ENCODE measurements around the gene FAM131C. TPM values are rescaled to one million over a fixed set of nuclear protein-coding genes. Genes with fewer than 3 reads are reported as not detected.

The FAM131C gene
- polyA plus RNA-seq, 1 donor from 2014 or later = 0.97 TPM

- TF ChIP-seq EP300 (conservative IDR thresholded peaks at IDR 0.05; ENCODE audit: poor library complexity, severe bottlenecking) (no peak), SMC3 (conservative IDR thresholded peaks at IDR 0.05; ENCODE audit: poor library complexity) (no peak), EZH2 (IDR thresholded peaks at IDR 0.05; ENCODE audit: borderline replicate concordance, insufficient read depth, low read length, poor library complexity, severe bottlenecking) (no peak), CTCF (IDR thresholded peaks at IDR 0.05; ENCODE audit: poor library complexity, severe bottlenecking) (no peak), POLR2AphosphoS5 (IDR thresholded peaks at IDR 0.05) (no peak), RAD21 (conservative IDR thresholded peaks at IDR 0.05) (no peak), REST (IDR thresholded peaks at IDR 0.05; ENCODE audit: borderline replicate concordance) (no peak), TAF1 (IDR thresholded peaks at IDR 0.05; ENCODE audit: low read depth) (no peak), MXI1 (conservative IDR thresholded peaks at IDR 0.05; ENCODE audit: poor library complexity, severe bottlenecking) (no peak)
- no peak overlapping the region for H3K4me3 ChIP-seq (ENCODE audit: low read length)
Measured at GRCh38 chr1:16092097-16092922, 18.9 kb upstream of the FAM131C start.

GRCh38 chr1:16091296-16091695 is 17.8 kb upstream of the FAM131C start:
- no peak for TF ChIP-seq RAD21 (conservative IDR thresholded peaks at IDR 0.05)
- no peak for TF ChIP-seq EZH2 (IDR thresholded peaks at IDR 0.05; ENCODE audit: borderline replicate concordance, insufficient read depth, low read length, poor library complexity, severe bottlenecking)
- TF ChIP-seq EP300 (conservative IDR thresholded peaks at IDR 0.05; ENCODE audit: poor library complexity, severe bottlenecking) = no peak
- no peak for TF ChIP-seq MXI1 (conservative IDR thresholded peaks at IDR 0.05; ENCODE audit: poor library complexity, severe bottlenecking)
- no peak for TF ChIP-seq SMC3 (conservative IDR thresholded peaks at IDR 0.05; ENCODE audit: poor library complexity)
- TF ChIP-seq POLR2AphosphoS5 (IDR thresholded peaks at IDR 0.05) = no peak
- TF ChIP-seq REST (IDR thresholded peaks at IDR 0.05; ENCODE audit: borderline replicate concordance) = no peak
- no peak for TF ChIP-seq CTCF (IDR thresholded peaks at IDR 0.05; ENCODE audit: poor library complexity, severe bottlenecking)
- TF ChIP-seq TAF1 (IDR thresholded peaks at IDR 0.05; ENCODE audit: low read depth) = no peak
- Histone ChIP-seq H3F3A (ENCODE audit: insufficient read depth, low read length, poor library complexity, severe bottlenecking) (no peaks in the 10 kb centered on the region), H3K36me3 (ENCODE audit: insufficient read depth, low read length) (no peaks in the 10 kb centered on the region), H4K20me1 (ENCODE audit: insufficient read depth) (no peaks in the 10 kb centered on the region), H3K4me2 (ENCODE audit: low read length) (no peak overlapping the region), H3K4me3 (ENCODE audit: low read length) (no peak overlapping the region), H3K27me3 (ENCODE audit: insufficient read depth, low read depth, low read length) (no peaks in the 10 kb centered on the region), H3K9me3 (ENCODE audit: low read length) (no peaks in the 10 kb centered on the region), H3K79me2 (replicated peaks; ENCODE audit: insufficient read depth, low read length) (no peaks in the 10 kb centered on the region), H2AFZ (ENCODE audit: low read depth, low read length) (no peak overlapping the region), H3K9ac (ENCODE audit: low read length) (no peak overlapping the region), H3K9me2 (ENCODE audit: insufficient read depth, low read length) (no peaks in the 10 kb centered on the region), H3K27ac (ENCODE audit: low read length) (no peak overlapping the region)

More at GRCh38 chr1:16092097-16092922, 18.9 kb upstream of the FAM131C start:
- no peaks in the 10 kb centered on the region for H3K79me2 ChIP-seq (replicated peaks; ENCODE audit: insufficient read depth, low read length)
- H3F3A ChIP-seq (ENCODE audit: insufficient read depth, low read length, poor library complexity, severe bottlenecking) = no peaks in the 10 kb centered on the region
- H3K9me2 ChIP-seq (ENCODE audit: insufficient read depth, low read length) = no peaks in the 10 kb centered on the region
- no peak overlapping the region for H2AFZ ChIP-seq (ENCODE audit: low read depth, low read length)
- H3K27me3 ChIP-seq (ENCODE audit: insufficient read depth, low read depth, low read length) = no peaks in the 10 kb centered on the region
- H3K9ac ChIP-seq (ENCODE audit: low read length) = no peak overlapping the region
- H3K36me3 ChIP-seq (ENCODE audit: insufficient read depth, low read length) = no peaks in the 10 kb centered on the region
- no peak overlapping the region for H3K4me2 ChIP-seq (ENCODE audit: low read length)
- H3K27ac ChIP-seq (ENCODE audit: low read length) = no peak overlapping the region
- no peaks in the 10 kb centered on the region for H3K9me3 ChIP-seq (ENCODE audit: low read length)
- H4K20me1 ChIP-seq (ENCODE audit: insufficient read depth) = no peaks in the 10 kb centered on the region

Measured in neural cell (in vitro differentiated cells).